Measurements from ENCODE around the gene NUMB. TPM values are rescaled to one million over a fixed set of nuclear protein-coding genes. Genes with fewer than 3 reads are reported as not detected.

Gene NUMB
- total and polyA plus RNA-seq, 2 of the 4 experiments (the other 2 are of a cell fraction) = 45.9 to 114 TPM

- Histone ChIP-seq H2AK5ac (ENCODE audit: low read depth, low read length) (no peak overlapping the region), H3K36me3 (ENCODE audit: control insufficient read depth, insufficient read depth, low read length) (peaks cover 3% of the 10 kb centered on the region; the same call in 1 of the 2 replicates), H4K5ac (ENCODE audit: low read depth, low read length) (no peak overlapping the region), H3K4ac (ENCODE audit: low read depth, low read length) (no peak overlapping the region), H3K9me1 (ENCODE audit: insufficient read depth, low read length) (peaks cover 16% of the 10 kb centered on the region), H3K9me3 (ENCODE audit: control insufficient read depth, insufficient read depth, low read length) (no peaks in the 10 kb centered on the region), H3K4me1 (ENCODE audit: control insufficient read depth, insufficient read depth, low read length) (peaks cover 11% of the 10 kb centered on the region), H2BK5ac (ENCODE audit: low read depth, low read length, poor library complexity, severe bottlenecking) (no peak overlapping the region), H2AK9ac (replicated peaks; ENCODE audit: low read depth, low read length, poor library complexity) (no peak overlapping the region), H4K91ac (ENCODE audit: insufficient read depth, low read depth, low read length) (no peak overlapping the region), H2BK15ac (ENCODE audit: low read depth, low read length) (no peak overlapping the region), H3K56ac (ENCODE audit: extremely low read depth, insufficient read depth, low read length) (no peak overlapping the region), H3K23ac (ENCODE audit: low read depth, low read length) (peak overlapping the region; percentile 39; the same call in 1 of the 2 replicates), H3K79me1 (ENCODE audit: low read depth in 1 of 2, low read length in 2 of 2) (peaks cover 28 to 42% of the 10 kb centered on the region in 2 experiments), H3K4me3 (ENCODE audit: insufficient read depth, low read depth, low read length) (no peak overlapping the region), H3K4me2 (ENCODE audit: low read depth, low read length) (peak overlapping the region; percentile 87), H3K14ac (replicated peaks; ENCODE audit: low read depth, low read length) (no peak overlapping the region), H4K20me1 (ENCODE audit: insufficient read depth, low read length) (peaks cover 14% of the 10 kb centered on the region), H3K27ac (ENCODE audit: insufficient read depth, low read length) (no peak overlapping the region), H3K27me3 (ENCODE audit: control insufficient read depth, insufficient read depth, low read length) (no peaks in the 10 kb centered on the region), H4K8ac (ENCODE audit: low read depth in 2 of 2, low read length in 2 of 2) (no peak overlapping the region), H2BK120ac (ENCODE audit: low read depth, low read length) (no peak overlapping the region), H3K9ac (ENCODE audit: low read depth, low read length) (no peak overlapping the region), H2BK20ac (ENCODE audit: low read depth, low read length) (no peak overlapping the region), H3K18ac (ENCODE audit: low read depth, low read length) (no peak overlapping the region), H2AFZ (replicated peaks; ENCODE audit: low read length, poor library complexity) (no peak overlapping the region)
- ChIA-PET CTCF (no interaction called here), POLR2A (ENCODE audit: unreplicated experiment) (no interaction called here)
- no CpG with 5 or more reads among the region's 5 CpGs for WGBS, 2 experiments (ENCODE audit: extremely low coverage in 2 of 2, insufficient read length in 1 of 2)
- TF ChIP-seq POLR2A (IDR thresholded peaks at IDR 0.05; ENCODE audit: low read depth, low read length) (no peak), BHLHE40 (IDR thresholded peaks at IDR 0.05; ENCODE audit: low read depth, low read length) (no peak), MXI1 (IDR thresholded peaks at IDR 0.05; ENCODE audit: borderline replicate concordance, low read depth, low read length) (no peak), RFX5 (IDR thresholded peaks at IDR 0.05; ENCODE audit: low read depth, low read length) (no peak), NFE2L2 (IDR thresholded peaks at IDR 0.05; ENCODE audit: low read depth, low read length) (no peak), MAZ (IDR thresholded peaks at IDR 0.05; ENCODE audit: borderline replicate concordance, low read depth, low read length) (no peak), CHD1 (IDR thresholded peaks at IDR 0.05; ENCODE audit: low read depth, low read length) (no peak), CEBPB (IDR thresholded peaks at IDR 0.05; ENCODE audit: low read depth, low read length) (no peak), FOS (IDR thresholded peaks at IDR 0.05; ENCODE audit: low read depth, low read length) (no peak), USF2 (IDR thresholded peaks at IDR 0.05; ENCODE audit: low read depth, low read length) (no peak), RAD21 (IDR thresholded peaks at IDR 0.05; ENCODE audit: low read length) (no peak), CTCF (conservative IDR thresholded peaks at IDR 0.05; ENCODE audit: low read depth, low read length) (no peak), RCOR1 (IDR thresholded peaks at IDR 0.05; ENCODE audit: insufficient replicate concordance, low read length) (no peak), MAFK (IDR thresholded peaks at IDR 0.05; ENCODE audit: low read depth, low read length) (no peak), SMC3 (IDR thresholded peaks at IDR 0.05; ENCODE audit: low read depth, low read length) (no peak)
- TF ChIP-seq, protein P1, sequence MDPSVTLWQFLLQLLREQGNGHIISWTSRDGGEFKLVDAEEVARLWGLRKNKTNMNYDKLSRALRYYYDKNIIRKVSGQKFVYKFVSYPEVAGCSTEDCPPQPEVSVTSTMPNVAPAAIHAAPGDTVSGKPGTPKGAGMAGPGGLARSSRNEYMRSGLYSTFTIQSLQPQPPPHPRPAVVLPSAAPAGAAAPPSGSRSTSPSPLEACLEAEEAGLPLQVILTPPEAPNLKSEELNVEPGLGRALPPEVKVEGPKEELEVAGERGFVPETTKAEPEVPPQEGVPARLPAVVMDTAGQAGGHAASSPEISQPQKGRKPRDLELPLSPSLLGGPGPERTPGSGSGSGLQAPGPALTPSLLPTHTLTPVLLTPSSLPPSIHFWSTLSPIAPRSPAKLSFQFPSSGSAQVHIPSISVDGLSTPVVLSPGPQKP (IDR thresholded peaks at IDR 0.05; ENCODE audit: borderline replicate concordance, low read depth, low read length) = no peak
- no peak for DNase-seq
- dilution Hi-C loops (cut with HindIII; ENCODE audit: low sequenced_read_pairs, unreplicated experiment) (no loop called here), intact Hi-C loops (cut with micrococcal nuclease) (loop anchor here (5.0 kb wide), 2 partner anchors 120 to 145 kb away; partner anchors contain the start of gene ACOT6), in situ Hi-C loops (cut with MboI; ENCODE audit: low sequenced_read_pairs) (no loop called here)
- ATAC-seq (ENCODE audit: low read depth) = no peak
- BruUV-seq (replicated peaks) = no TSS peak
Observed at GRCh38 chr14:73492670-73493069, 34.3 kb upstream of the NUMB start.

Data from IMR-90 (cell line).